Transverse colon (tissue), 4 donors: ENCODE measurements around the gene ERP29. TPM values are rescaled to one million over a fixed set of nuclear protein-coding genes. Genes with fewer than 3 reads are reported as not detected.

ENCODE experiments used
- DNase-seq: peaks from one replicate; pipeline ENCODE4 v3.0.0-alpha.2; 2019
- H3K27ac ChIP-seq, 4 donors: fragments of 200-600 bp; sonication (generic); 2 replicates each; pipeline ENCODE4 v1.5.1; 2016 to 2018; ENCODE audit warnings: inconsistent platforms in 4 of 4
- H3K27me3 ChIP-seq: fragments of 200-600 bp; sonication (generic); 2 replicates; pipeline ENCODE4 v1.5.1; 2017; ENCODE audit warnings: inconsistent platforms
- H3K36me3 ChIP-seq, 4 donors: fragments of 200-600 bp; sonication (generic); 2 replicates each; pipeline ENCODE4 v1.5.1; 2017 to 2019; ENCODE audit warnings: inconsistent platforms in 4 of 4
- H3K4me1 ChIP-seq, 4 donors: fragments of 200-600 bp; sonication (generic); 2 replicates each; pipeline ENCODE4 v1.5.1; 2017 to 2020; ENCODE audit warnings: inconsistent platforms in 4 of 4
- H3K4me3 ChIP-seq, 4 donors: fragments of 200-600 bp; sonication (generic); 1 replicate in 1 of 4; 2 replicates in 3 of 4; pipeline versions ENCODE4 v1.5.1 to v1.6.1; 2017 to 2019; ENCODE audit warnings: inconsistent platforms in 4 of 4
- H3K9me3 ChIP-seq, 2 donors: fragments of 200-600 bp; sonication (generic); 2 replicates each; pipeline ENCODE4 v1.5.1; 2017 to 2019; ENCODE audit warnings: inconsistent platforms in 2 of 2
- CTCF ChIP-seq, 5 experiments: fragments of 200-600 bp in 3 of 5; fragments of 450-650 bp in 2 of 5; sonication (generic) in 3 of 5; IDR thresholded peaks; 1 replicate in 2 of 5; 2 replicates in 3 of 5; pipeline ENCODE4 v1.5.1; 2016 to 2017; ENCODE audit warnings: antibody characterized with exemption in 5 of 5, inconsistent platforms in 3 of 5, mild to moderate bottlenecking in 2 of 5, moderate library complexity in 1 of 5
- EP300 ChIP-seq: sonication (generic); formaldehyde crosslinking; IDR thresholded peaks from one replicate; pipeline ENCODE4 v1.6.1; 2017; ENCODE audit warnings: antibody characterized with exemption, low read depth
- POLR2A ChIP-seq: fragments of 450-650 bp; IDR thresholded peaks from one replicate; pipeline ENCODE4 v1.6.1; 2016; ENCODE audit warnings: antibody characterized with exemption, mild to moderate bottlenecking, moderate library complexity
- POLR2AphosphoS5 ChIP-seq, 3 donors: sonication (generic); formaldehyde crosslinking; IDR thresholded peaks; one replicate each; pipeline ENCODE4 v1.6.1; 2016; ENCODE audit warnings: antibody characterized with exemption in 3 of 3
- WGBS, 2 donors: methylation state at CpG; one replicate each; pipeline ENCODE4 v1.1.5; 2018; ENCODE audit warnings: low coverage in 1 of 2; 5-methylcytosine and 5-hydroxymethylcytosine counted together
- in situ Hi-C, 4 donors: fragments of 200-750 bp; cut with MboI; loops; one replicate each; pipeline versions ENCODE4 v1.15.0 to v1.15.1; 2017; ENCODE audit warnings: low sequenced_read_pairs in 3 of 4, low pct_ligation_motif_present in 1 of 4, low pct_unique_long_range_greater_than_20kb in 1 of 4
- intact Hi-C: fragments of 100-400 bp; cut with DNase I; formaldehyde crosslinking; loops from one replicate; pipeline ENCODE4 v1.15.1; 2023; ENCODE audit warnings: low total_unique reads
- total RNA-seq, 4 donors: library from RNA; depleted of rRNA; stranded (reverse); fragments of >200 nt; gene quantifications; one replicate each; pipeline ENCODE4 v1.1.0, GENCODE V29; 2016

The ERP29 gene
- total RNA-seq, 4 donors from 2014 or later: 16.5 to 69.8 (median 37.5) TPM

- Histone ChIP-seq H3K4me1 (peaks cover 16 to 59% (median 32%) of the 10 kb centered on the region in 4 donors), H3K27ac (no peak overlapping the region), H3K27me3 (no peaks in the 10 kb centered on the region), H3K4me3 (no peak overlapping the region), H3K9me3 (no peaks in the 10 kb centered on the region), H3K36me3 (no peaks in the 10 kb centered on the region)
- in situ Hi-C loops (loop anchor here in 2 of 4 donors (10.0 kb wide), 1 partner anchor 66 kb away; no protein-coding TSS in a partner anchor), intact Hi-C loops (no loop called here)
- TF ChIP-seq EP300 (no peak), CTCF (IDR thresholded peaks at IDR 0.05) (no peak), POLR2AphosphoS5 (IDR thresholded peaks at IDR 0.05) (no peak), POLR2A (no peak)
- WGBS, 2 donors: 93% methylated on average over 8 of the region's 8 CpGs; no CpG with 5 or more reads in 1 of the 2 donors
- no peak for DNase-seq
Observed at GRCh38 chr12:112010415-112011344, 2.5 kb upstream of the ERP29 start.

- intact Hi-C loops: no loop called here
Observed at GRCh38 chr12:112011685-112012084, 1.5 kb upstream of the ERP29 start.

DNA sequence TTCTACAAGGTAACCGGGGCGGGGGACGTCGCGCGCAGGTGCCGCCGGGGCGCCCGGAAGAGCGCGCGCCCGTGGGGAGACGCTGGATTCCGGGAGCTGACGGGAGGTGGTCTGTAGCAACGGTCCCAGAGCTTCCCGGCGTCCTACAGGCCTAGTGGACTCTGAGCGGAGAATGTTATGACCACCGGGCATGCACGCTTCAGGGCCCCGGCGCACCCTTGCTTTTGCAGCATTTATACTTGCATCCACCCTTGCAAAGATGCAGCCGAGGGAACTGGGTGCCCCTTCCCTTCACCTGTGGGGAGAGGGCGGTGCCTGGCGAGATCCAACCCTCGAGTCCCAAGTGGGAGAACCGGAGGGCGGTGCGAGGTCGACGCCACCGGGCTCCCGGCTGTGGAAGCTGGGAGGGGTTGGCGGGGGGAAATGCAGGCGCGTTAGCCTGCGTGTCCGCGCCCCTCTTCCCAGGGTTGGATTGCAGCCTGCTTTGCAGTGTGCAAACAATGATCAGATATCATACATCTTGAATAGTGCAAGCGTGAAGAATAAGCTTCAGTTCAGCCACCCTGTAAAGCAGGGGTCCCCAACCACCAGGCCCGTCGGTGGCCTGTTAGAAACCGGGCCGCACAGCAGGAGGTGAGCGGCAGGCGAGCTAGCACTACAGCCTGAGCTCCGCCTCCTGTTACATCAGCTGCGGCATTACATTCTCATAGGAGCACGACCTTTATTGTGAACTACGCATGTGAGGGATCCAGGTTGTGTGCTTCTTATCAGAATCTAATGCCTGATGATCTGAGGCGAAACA, 576 bp downstream of the ERP29 start:
- peak overlapping the region; percentile 70 to 90 (median 84) for H3K4me3 ChIP-seq
- H3K27me3 ChIP-seq: no peaks in the 10 kb centered on the region
- peaks cover 0 to 3% (median 0%) of the 10 kb centered on the region in 4 donors for H3K36me3 ChIP-seq
- H3K27ac ChIP-seq: peak overlapping the region; percentile 98 to 99 (median 98)
- WGBS, 2 donors: 2% methylated on average over 44 of the region's 54 CpGs; no CpG with 5 or more reads in 1 of the 2 donors
- intact Hi-C loops: no loop called here
- H3K4me1 ChIP-seq: peaks cover 16 to 44% (median 23%) of the 10 kb centered on the region in 4 donors
- TF ChIP-seq POLR2A (peak; percentile 7), POLR2AphosphoS5 (IDR thresholded peaks at IDR 0.05) (peak; percentile 69 to 84 (median 75)), EP300 (no peak), CTCF (IDR thresholded peaks at IDR 0.05) (peak in 2 of 5 experiments; percentile 33)
- in situ Hi-C loops: loop anchor here in 2 of 4 donors (10.0 kb wide), 1 partner anchor 69 kb away; no protein-coding TSS in a partner anchor
- no peaks in the 10 kb centered on the region for H3K9me3 ChIP-seq
- peak; percentile 78 for DNase-seq

More at GRCh38 chr12:112011685-112012084, 1.5 kb upstream of the ERP29 start:
- no peaks in the 10 kb centered on the region for H3K27me3 ChIP-seq
- H3K9me3 ChIP-seq: no peaks in the 10 kb centered on the region
- TF ChIP-seq EP300: no peak
- TF ChIP-seq CTCF (IDR thresholded peaks at IDR 0.05): no peak
- no peak for TF ChIP-seq POLR2AphosphoS5 (IDR thresholded peaks at IDR 0.05)
- no peak for TF ChIP-seq POLR2A
- in situ Hi-C loops: loop anchor here in 2 of 4 donors (10.0 kb wide), 1 partner anchor 67 kb away; no protein-coding TSS in a partner anchor
- H3K4me1 ChIP-seq: peaks cover 16 to 53% (median 27%) of the 10 kb centered on the region in 4 donors
- no peak for DNase-seq
- H3K36me3 ChIP-seq: peaks cover 0 to 3% (median 0%) of the 10 kb centered on the region in 4 donors
- peak overlapping the region; percentile 98 to 99 (median 98) for H3K27ac ChIP-seq
- H3K4me3 ChIP-seq: peak overlapping the region in 2 of 4 donors; percentile 70 to 90
- 74 to 83% methylated on average over 4 to 8 of the region's 8 CpGs for WGBS, 2 donors
